HepG2 (cell line): Measurements from ENCODE around the gene PMEL. TPM values are rescaled to one million over a fixed set of nuclear protein-coding genes. Genes with fewer than 3 reads are reported as not detected.

Experiments
- ATAC-seq: fragments of 200-7000 bp; cut with Tn5 transposase; 3 replicates; pipeline ENCODE4 v1.9.1; 2020; ENCODE audit warnings: mild to moderate bottlenecking, moderate library complexity
- BruUV-seq: library from RNA; stranded (reverse); fragments of 400-500 nt; replicated peaks from 2 replicates; lab custom pipeline; 2021; lab: Mats Ljungman, UMichigan
- CTCF ChIA-PET: fragments of 300-600 bp; formaldehyde crosslinking; extraction: SDS; loops from one replicate; lab custom pipeline; 2021; ENCODE audit warnings: low total read pairs, inconsistent platforms, low intra/inter-chr PET ratio; lab: Yijun Ruan, JAX
- POLR2A ChIA-PET: fragments of 350-600 bp; sonication (Branson Sonifier 250); formaldehyde crosslinking; loops from one replicate; lab custom pipeline; 2020; ENCODE audit warnings: antibody characterized with exemption, inconsistent platforms; lab: Yijun Ruan, JAX
- DNase-seq: peaks from one replicate; pipeline ENCODE4 v3.0.0-alpha.2; 2015; ENCODE audit warnings: low spot score
- FAIRE-seq: peaks from 3 replicates; lab custom pipeline; 2011; peaks lifted over from hg19 to GRCh38; lab: Jason Lieb, UNC
- H2AFZ ChIP-seq: one replicate; pipeline ENCODE4 v1.6.1; 2011; ENCODE audit warnings: low read length, inconsistent platforms
- H3K27ac ChIP-seq: fragments of 300-600 bp; 3 replicates; pipeline ENCODE4 v1.8.0; 2011; ENCODE audit warnings: mixed run types, mild to moderate bottlenecking, mixed read lengths, low read length, inconsistent platforms; ENCODE audit not compliant: insufficient read depth; ENCODE audit errors: extremely low read length
- H3K27me3 ChIP-seq, 2 experiments: fragments of 200-600 bp in 1 of 2; 2 replicates in 1 of 2; 3 replicates in 1 of 2; pipeline versions ENCODE4 v1.6.0 to v1.8.0; 2011; ENCODE audit warnings: low read length in 2 of 2, mild to moderate bottlenecking in 2 of 2, moderate library complexity in 2 of 2, inconsistent platforms in 1 of 2; ENCODE audit not compliant: insufficient read depth in 2 of 2, control insufficient read depth in 1 of 2
- H3K36me3 ChIP-seq, 2 experiments: fragments of 200-600 bp in 1 of 2; replicated peaks in 1 of 2; 2 replicates in 1 of 2; 3 replicates in 1 of 2; pipeline versions ENCODE4 v1.5.1 to v1.8.0; 2011; ENCODE audit warnings: low read length in 2 of 2, inconsistent platforms in 1 of 2; ENCODE audit not compliant: insufficient read depth in 2 of 2, control insufficient read depth in 1 of 2
- H3K4me1 ChIP-seq: 2 replicates; pipeline ENCODE4 v1.5.1; 2012; ENCODE audit warnings: low read length, inconsistent platforms; ENCODE audit not compliant: insufficient read depth
- H3K4me2 ChIP-seq: 2 replicates; pipeline ENCODE4 v1.6.0; 2011; ENCODE audit warnings: low read depth, low read length, inconsistent platforms
- H3K4me3 ChIP-seq, 3 experiments: fragments of 200-600 bp in 1 of 3; sonication (generic), shearing (Covaris generic) in 1 of 3; replicated peaks in 1 of 3; 2 replicates each; pipeline ENCODE4 v1.5.1; 2011 to 2016; ENCODE audit warnings: low read length in 3 of 3, inconsistent platforms in 2 of 3, low read depth in 2 of 3, mild to moderate bottlenecking in 2 of 3, control low read depth in 1 of 3, mixed read lengths in 1 of 3; ENCODE audit not compliant: insufficient read depth in 1 of 3
- H3K79me2 ChIP-seq: one replicate; pipeline ENCODE4 v1.6.1; 2011; ENCODE audit warnings: low read length, inconsistent platforms; ENCODE audit not compliant: insufficient read depth
- H3K9ac ChIP-seq: 2 replicates; pipeline ENCODE4 v1.6.0; 2011; ENCODE audit warnings: mild to moderate bottlenecking, low read depth, low read length, inconsistent platforms; ENCODE audit not compliant: insufficient read depth
- H3K9me3 ChIP-seq: 2 replicates; pipeline ENCODE4 v1.5.1; 2012; ENCODE audit warnings: mild to moderate bottlenecking, low read length
- H4K20me1 ChIP-seq: 2 replicates; pipeline ENCODE4 v1.6.0; 2011; ENCODE audit warnings: inconsistent platforms, mild to moderate bottlenecking, low read length, moderate library complexity; ENCODE audit not compliant: insufficient read depth
- ATF7 ChIP-seq, 2 experiments: fragments of 450-650 bp in 1 of 2; sonication (generic) in 1 of 2; formaldehyde crosslinking in 1 of 2; IDR thresholded peaks; 2 replicates each; pipeline versions ENCODE4 v1.4.0 to v1.6.1; 2016 to 2020; ENCODE audit warnings: antibody characterized with exemption in 1 of 2, mild to moderate bottlenecking in 1 of 2, missing genetic modification reagents in 1 of 2
- CREM ChIP-seq, 2 experiments: sonication (generic) in 1 of 2; formaldehyde crosslinking in 1 of 2; IDR thresholded peaks; 2 replicates each; pipeline versions ENCODE4 v1.4.0 to v1.6.1; 2016 to 2020; ENCODE audit warnings: antibody characterized with exemption in 1 of 2, mild to moderate bottlenecking in 1 of 2, missing genetic modification reagents in 1 of 2
- FOXC1 ChIP-seq: sonication (generic); formaldehyde crosslinking; IDR thresholded peaks from 2 replicates; pipeline ENCODE4 v1.8.0; 2022; ENCODE audit warnings: mild to moderate bottlenecking, missing genetic modification reagents, borderline replicate concordance
- MIER2 ChIP-seq: IDR thresholded peaks from 2 replicates; pipeline ENCODE4 v1.6.1; 2016; ENCODE audit warnings: missing biosample characterization, missing genetic modification reagents
- NFRKB ChIP-seq: fragments of 450-650 bp; IDR thresholded peaks from 2 replicates; pipeline ENCODE4 v1.6.1; 2017
- SNRNP70 ChIP-seq: fragments of 200-400 bp; formaldehyde crosslinking; IDR thresholded peaks from 2 replicates; pipeline ENCODE4 v1.6.1; 2017; ENCODE audit warnings: mild to moderate bottlenecking, low read depth, low read length, moderate library complexity
- U2AF2 ChIP-seq: fragments of 200-400 bp; formaldehyde crosslinking; IDR thresholded peaks from 2 replicates; pipeline ENCODE4 v1.6.1; 2017; ENCODE audit warnings: low read depth, mild to moderate bottlenecking, low read length
- ZNF225 ChIP-seq: sonication (generic); formaldehyde crosslinking; IDR thresholded peaks from 2 replicates; pipeline ENCODE4 v1.4.0; 2020; ENCODE audit warnings: mild to moderate bottlenecking, missing genetic modification reagents
- ZNF350 ChIP-seq: sonication (generic); formaldehyde crosslinking; IDR thresholded peaks from 2 replicates; pipeline ENCODE4 v1.4.0; 2020; ENCODE audit warnings: mild to moderate bottlenecking, low read depth, missing genetic modification reagents, borderline replicate concordance
- ZNF629 ChIP-seq: sonication (generic); formaldehyde crosslinking; conservative IDR thresholded peaks from 2 replicates; pipeline ENCODE4 v1.5.0; 2020; ENCODE audit warnings: missing genetic modification reagents
- ZNF724P ChIP-seq: sonication (generic); formaldehyde crosslinking; IDR thresholded peaks from 2 replicates; pipeline ENCODE4 v1.8.0; 2022; ENCODE audit warnings: missing genetic modification reagents, borderline replicate concordance
- ZNF737 ChIP-seq: sonication (generic); formaldehyde crosslinking; IDR thresholded peaks from 2 replicates; pipeline ENCODE4 v1.5.0; 2020; ENCODE audit warnings: missing genetic modification reagents, mild to moderate bottlenecking, borderline replicate concordance
- WGBS: methylation state at CpG from one replicate; pipeline ENCODE4 v1.1.6; 2017; ENCODE audit warnings: low lambda C conversion rate; 5-methylcytosine and 5-hydroxymethylcytosine counted together
- in situ Hi-C: cut with HindIII; loops from 2 replicates; pipeline ENCODE4 v1.10.0; 2017; ENCODE audit warnings: low pct_unique_long_range_greater_than_20kb; ENCODE audit not compliant: extremely low pct_ligation_motif_present
- intact Hi-C: fragments of 100-400 bp; cut with micrococcal nuclease; formaldehyde crosslinking; loops from one replicate; pipeline ENCODE4 v1.10.0; 2022; ENCODE audit not compliant: unreplicated experiment
- polyA plus RNA-seq, 8 experiments: library from polyadenylated mRNA; depleted of rRNA in 3 of 8; stranded (reverse) in 7 of 8; unstranded in 1 of 8; fragments of >200 nt; fragmentation: Illumina TruSeq in 4 of 8; extraction: Trizol in 4 of 8; gene quantifications; 2 replicates each; pipeline versions ENCODE4 v1.2.1 to v1.2.3, GENCODE V29; 2011 to 2016; ENCODE audit warnings: low read depth in 4 of 8, missing spikeins in 1 of 8, mixed read lengths in 1 of 8; ENCODE audit not compliant: insufficient read depth in 1 of 8
- total RNA-seq, 5 experiments: library from RNA; depleted of rRNA; stranded (reverse); fragments of >200 nt; fragmentation: Illumina TruSeq; extraction: Trizol; gene quantifications; 2 replicates each; pipeline ENCODE4 v1.2.3, GENCODE V29; 2016; ENCODE audit warnings: low read depth in 1 of 5

PMEL gene
- total and polyA plus RNA-seq, 2 of the 13 experiments (the other 11 are each of a cell fraction or from before 2014, with no cell fraction given): 0.49 to 3.3 TPM

DNA sequence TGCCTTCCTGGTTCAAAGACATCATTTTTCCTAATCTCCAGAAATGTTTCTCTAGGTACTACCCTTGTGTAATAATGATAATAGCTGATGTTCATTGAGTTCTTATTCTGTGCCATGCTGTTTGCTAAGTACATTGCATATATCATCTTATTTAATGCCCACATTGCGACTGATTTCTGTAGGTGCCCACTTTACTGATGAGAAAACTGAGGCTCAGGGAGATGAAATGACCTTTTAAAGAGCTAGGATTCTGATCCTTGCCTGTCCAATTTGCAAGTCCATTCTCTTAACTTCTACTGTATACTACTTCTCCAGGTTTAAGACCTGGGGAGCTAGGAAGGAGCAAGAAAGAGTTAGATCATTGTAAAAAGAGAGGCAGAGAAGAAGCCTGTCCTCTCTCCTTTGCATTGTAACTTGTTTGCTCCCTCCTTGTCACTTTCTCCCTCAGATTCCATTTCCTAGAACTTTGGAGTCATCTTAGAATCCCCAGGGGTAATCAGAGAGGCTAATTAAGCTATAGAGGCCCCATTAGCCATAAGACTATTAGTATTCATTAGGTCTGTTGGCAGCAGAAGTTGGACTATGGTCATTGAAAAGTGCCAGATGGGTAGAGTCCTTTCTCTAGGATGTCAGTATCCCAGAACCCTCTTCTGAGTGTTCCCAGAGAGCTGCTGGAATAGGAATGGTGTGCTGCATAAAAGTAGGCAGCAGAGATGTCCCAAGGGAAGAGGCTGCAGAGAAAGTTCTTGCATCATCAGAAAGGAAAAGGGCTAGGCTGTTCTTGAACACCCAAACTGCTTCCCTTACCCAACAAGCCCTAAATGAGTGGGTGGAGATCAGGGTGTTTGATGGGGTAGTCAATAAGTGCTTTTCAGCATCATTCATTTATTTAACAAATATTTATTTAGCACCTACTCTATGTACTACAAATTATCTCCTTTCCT is 31.8 kb downstream of the PMEL start:
- Histone ChIP-seq H4K20me1 (no peaks in the 10 kb centered on the region), H3K4me3 (no peak overlapping the region), H3K36me3 (no peaks in the 10 kb centered on the region), H3K79me2 (no peaks in the 10 kb centered on the region), H2AFZ (no peak overlapping the region), H3K9me3 (no peaks in the 10 kb centered on the region), H3K27me3 (peaks cover 0 to 11% of the 10 kb centered on the region in 2 experiments; a peak in 1 of 5 replicates), H3K9ac (no peak overlapping the region), H3K4me2 (0 out of 2 replicates have a peak overlapping the region, but pooled peaks have one; percentile 97), H3K27ac (no peak overlapping the region), H3K4me1 (peaks cover 44% of the 10 kb centered on the region)
- FAIRE-seq (no peak), DNase-seq (no peak), ATAC-seq (no peak)
- POLR2A ChIA-PET: interaction anchor here (5.0 to 10.5 kb wide), 2 partner anchors 104 to 117 kb away, joined by 20 to 108 read pairs; partner anchors contain the start of genes DNAJC14, ORMDL2 and SARNP
- in situ Hi-C loops: no loop called here
- 90% methylated on average over 1 of the region's 1 CpG for WGBS
- CTCF ChIA-PET: no interaction called here
- intact Hi-C loops: loop anchor here (5.0 kb wide), 1 partner anchor 197 kb away; no protein-coding TSS in a partner anchor
- no TSS peak for BruUV-seq
- TF ChIP-seq MIER2 (CRISPR knock-in tag): no peak
- TF ChIP-seq ZNF629 (CRISPR knock-in tag): peak; percentile 84
- TF ChIP-seq NFRKB: no peak
- TF ChIP-seq ZNF737 (CRISPR knock-in tag): no peak
- no peak for TF ChIP-seq ZNF724P
- no peak for TF ChIP-seq U2AF2
- TF ChIP-seq FOXC1: no peak
- no peak for TF ChIP-seq ZNF225 (CRISPR knock-in tag)
- TF ChIP-seq SNRNP70: no peak
- TF ChIP-seq ATF7 (IDR thresholded peaks at IDR 0.05): 0 out of 2 replicates have a peak, but pooled peaks have one; percentile 11
- TF ChIP-seq ATF7 (CRISPR knock-in tag; IDR thresholded peaks at IDR 0.05): no peak
- no peak for TF ChIP-seq ZNF350 (CRISPR knock-in tag)
- TF ChIP-seq CREM (IDR thresholded peaks at IDR 0.05): no peak
- no peak for TF ChIP-seq CREM (CRISPR knock-in tag; IDR thresholded peaks at IDR 0.05)
